Measurements from ENCODE around the gene CBX8. TPM values are rescaled to one million over a fixed set of nuclear protein-coding genes. Genes with fewer than 3 reads are reported as not detected.

Gene CBX8
- total RNA-seq, 1 donor from 2014 or later, result 8.4 TPM

GRCh38 chr17:79819534-79820276 lies 22.8 kb upstream of the CBX8 start:
- no peak for DNase-seq

- no peak for DNase-seq
Measured at GRCh38 chr17:79819085-79819484, 22.2 kb upstream of the CBX8 start.

- DNase-seq, result no peak
Measured at GRCh38 chr17:79818026-79818758, 21.3 kb upstream of the CBX8 start.

- no peak for DNase-seq
Measured at GRCh38 chr17:79815836-79816461, 19.1 kb upstream of the CBX8 start.

- no peak for DNase-seq
Measured at GRCh38 chr17:79814974-79815835, 18.3 kb upstream of the CBX8 start.

GRCh38 chr17:79814127-79814973 lies 17.5 kb upstream of the CBX8 start:
- no peak for DNase-seq

GRCh38 chr17:79813297-79814126 lies 16.6 kb upstream of the CBX8 start:
- DNase-seq, result no peak

GRCh38 chr17:79812353-79813258 lies 15.7 kb upstream of the CBX8 start:
- no peak for DNase-seq

- no peak for DNase-seq
Measured at GRCh38 chr17:79811868-79812352, 15.0 kb upstream of the CBX8 start.

GRCh38 chr17:79811011-79811867 lies 14.4 kb upstream of the CBX8 start:
- DNase-seq, result no peak

GRCh38 chr17:79810130-79811010 lies 13.5 kb upstream of the CBX8 start:
- DNase-seq, result peak; percentile 41

GRCh38 chr17:79809530-79810129 lies 12.8 kb upstream of the CBX8 start:
- DNase-seq, result no peak

- DNase-seq, result no peak
Measured at GRCh38 chr17:79808763-79809529, 12.1 kb upstream of the CBX8 start.

GRCh38 chr17:79806863-79807720 lies 10.2 kb upstream of the CBX8 start:
- no peak for DNase-seq

GRCh38 chr17:79806446-79806760 lies 9.5 kb upstream of the CBX8 start:
- DNase-seq, result no peak

All from occipital lobe (tissue), 2 donors.